Muscle layer of colon (tissue), 2 donors: ENCODE measurements around the gene RASA1.

Experiments used
- H3K27ac ChIP-seq: one replicate; pipeline ENCODE4 v1.7.0; 2013; ENCODE audit warnings: low read depth, mild to moderate bottlenecking, low read length, moderate library complexity
- H3K27me3 ChIP-seq, 2 donors: one replicate each; pipeline ENCODE4 v1.7.0; 2013; ENCODE audit warnings: low read length in 2 of 2, mild to moderate bottlenecking in 2 of 2; ENCODE audit not compliant: insufficient read depth in 2 of 2, control insufficient read depth in 1 of 2
- H3K36me3 ChIP-seq: one replicate; pipeline ENCODE4 v1.7.0; 2013; ENCODE audit warnings: mild to moderate bottlenecking, low read length; ENCODE audit not compliant: insufficient read depth
- H3K4me1 ChIP-seq: one replicate; pipeline ENCODE4 v1.7.0; 2013; ENCODE audit warnings: mild to moderate bottlenecking, low read length; ENCODE audit not compliant: insufficient read depth
- H3K4me3 ChIP-seq, 2 donors: one replicate each; pipeline ENCODE4 v1.7.0; 2013; ENCODE audit warnings: low read length in 2 of 2, low read depth in 1 of 2, mild to moderate bottlenecking in 1 of 2, moderate library complexity in 1 of 2
- H3K9ac ChIP-seq: one replicate; pipeline ENCODE4 v1.7.0; 2013; ENCODE audit warnings: low read length
- H3K9me3 ChIP-seq: one replicate; pipeline ENCODE4 v1.7.0; 2013; ENCODE audit warnings: mild to moderate bottlenecking, low read length
- donor health status: abdominal sarcoma.
- donor health status: Adenocarcinoma of cecum.

Gene RASA1

GRCh38 chr5:87404359-87404758 lies 136.7 kb downstream of the RASA1 start:
- no peak overlapping the region for H3K4me3 ChIP-seq
- H3K4me1 ChIP-seq = no peaks in the 10 kb centered on the region
- H3K36me3 ChIP-seq = peaks cover 62% of the 10 kb centered on the region
- H3K9ac ChIP-seq = no peak overlapping the region
- no peak overlapping the region for H3K27ac ChIP-seq
- H3K9me3 ChIP-seq = no peaks in the 10 kb centered on the region
- H3K27me3 ChIP-seq = no peaks in the 10 kb centered on the region

GRCh38 chr5:87405472-87406155 lies 137.9 kb downstream of the RASA1 start:
- H3K9me3 ChIP-seq = no peaks in the 10 kb centered on the region
- no peak overlapping the region for H3K4me3 ChIP-seq
- no peak overlapping the region for H3K27ac ChIP-seq
- H3K36me3 ChIP-seq = peaks cover 60% of the 10 kb centered on the region
- H3K27me3 ChIP-seq = no peaks in the 10 kb centered on the region
- H3K4me1 ChIP-seq = peaks cover under 1% of the 10 kb centered on the region
- H3K9ac ChIP-seq = no peak overlapping the region

GRCh38 chr5:87408204-87408603 lies 140.5 kb downstream of the RASA1 start:
- no peak overlapping the region for H3K9ac ChIP-seq
- H3K4me1 ChIP-seq = peaks cover 16% of the 10 kb centered on the region

GRCh38 chr5:87410931-87411330 lies 143.2 kb downstream of the RASA1 start:
- Histone ChIP-seq H3K27ac (peak overlapping the region; percentile 32), H3K36me3 (peaks cover 34% of the 10 kb centered on the region), H3K4me1 (peaks cover 19% of the 10 kb centered on the region), H3K9ac (no peak overlapping the region), H3K9me3 (no peaks in the 10 kb centered on the region), H3K27me3 (no peaks in the 10 kb centered on the region), H3K4me3 (peak overlapping the region in 1 of 2 donors; percentile 4)

More at GRCh38 chr5:87408204-87408603, 140.5 kb downstream of the RASA1 start:
- no peak overlapping the region for H3K27ac ChIP-seq
- H3K4me3 ChIP-seq = no peak overlapping the region
- H3K27me3 ChIP-seq = no peaks in the 10 kb centered on the region
- H3K36me3 ChIP-seq = peaks cover 51% of the 10 kb centered on the region
- no peaks in the 10 kb centered on the region for H3K9me3 ChIP-seq

GRCh38 chr5:87411586-87411972 lies 143.9 kb downstream of the RASA1 start:
- Histone ChIP-seq H3K27me3 (no peaks in the 10 kb centered on the region), H3K36me3 (peaks cover 30% of the 10 kb centered on the region), H3K4me1 (peaks cover 19% of the 10 kb centered on the region), H3K27ac (peak overlapping the region; percentile 99), H3K9ac (peak overlapping the region; percentile 100), H3K4me3 (peak overlapping the region; percentile 46 to 97), H3K9me3 (no peaks in the 10 kb centered on the region)

GRCh38 chr5:87411973-87412629 lies 144.4 kb downstream of the RASA1 start:
- Histone ChIP-seq H3K4me1 (peaks cover 19% of the 10 kb centered on the region), H3K36me3 (peaks cover 25% of the 10 kb centered on the region), H3K27me3 (no peaks in the 10 kb centered on the region), H3K9ac (peak overlapping the region; percentile 100), H3K4me3 (peak overlapping the region; percentile 83 to 97), H3K27ac (peak overlapping the region; percentile 99), H3K9me3 (no peaks in the 10 kb centered on the region)

- Histone ChIP-seq H3K36me3 (peaks cover 18% of the 10 kb centered on the region), H3K4me1 (peaks cover 19% of the 10 kb centered on the region), H3K9ac (peak within 1 kb of the TSS; percentile 100), H3K27me3 (no peaks in the 10 kb centered on the region), H3K4me3 (peak within 1 kb of the TSS; percentile 83 to 97), H3K27ac (peak within 1 kb of the TSS; percentile 99), H3K9me3 (no peaks in the 10 kb centered on the region)
These were observed 145.1 kb downstream of the RASA1 start, which contains the start of gene CCNH for GRCh38 chr5:87412630-87413342. CCNH (minus strand) TSS chr5:87412930; CDS start chr5:87412794, 136 bp downstream.

GRCh38 chr5:87413343-87413645 lies 145.6 kb downstream of the RASA1 start:
- Histone ChIP-seq H3K36me3 (peaks cover 15% of the 10 kb centered on the region), H3K4me1 (peaks cover 19% of the 10 kb centered on the region), H3K4me3 (peak overlapping the region; percentile 42 to 97), H3K9ac (peak overlapping the region; percentile 100), H3K27me3 (no peaks in the 10 kb centered on the region), H3K27ac (peak overlapping the region; percentile 81), H3K9me3 (no peaks in the 10 kb centered on the region)

- Histone ChIP-seq H3K9ac (no peak overlapping the region), H3K4me1 (peaks cover under 1% of the 10 kb centered on the region), H3K9me3 (no peaks in the 10 kb centered on the region), H3K4me3 (no peak overlapping the region), H3K27ac (no peak overlapping the region), H3K27me3 (no peaks in the 10 kb centered on the region), H3K36me3 (no peaks in the 10 kb centered on the region)
These were observed 150.8 kb downstream of the RASA1 start for GRCh38 chr5:87418506-87418905.

- no peaks in the 10 kb centered on the region for H3K9me3 ChIP-seq
- H3K27me3 ChIP-seq = no peaks in the 10 kb centered on the region
These were observed 153.6 kb downstream of the RASA1 start for GRCh38 chr5:87421307-87421706.

GRCh38 chr5:87423755-87424154 lies 156.1 kb downstream of the RASA1 start:
- no peak overlapping the region for H3K27ac ChIP-seq
- H3K36me3 ChIP-seq = no peaks in the 10 kb centered on the region
- no peak overlapping the region for H3K4me3 ChIP-seq
- no peak overlapping the region for H3K9ac ChIP-seq
- H3K9me3 ChIP-seq = no peaks in the 10 kb centered on the region
- H3K4me1 ChIP-seq = no peaks in the 10 kb centered on the region
- no peaks in the 10 kb centered on the region for H3K27me3 ChIP-seq

More at GRCh38 chr5:87421307-87421706, 153.6 kb downstream of the RASA1 start:
- H3K9ac ChIP-seq = no peak overlapping the region
- H3K36me3 ChIP-seq = no peaks in the 10 kb centered on the region
- no peak overlapping the region for H3K27ac ChIP-seq
- no peak overlapping the region for H3K4me3 ChIP-seq
- no peaks in the 10 kb centered on the region for H3K4me1 ChIP-seq
